H1 (cell line): Measurements from ENCODE around the gene KIAA0586. TPM values are rescaled to one million over a fixed set of nuclear protein-coding genes. Genes with fewer than 3 reads are reported as not detected.

Experiments
- BCL11A ChIP-seq, 2 experiments: IDR thresholded peaks; one replicate each; pipeline ENCODE4 v1.6.1; 2011; ENCODE audit warnings: low read depth in 2 of 2, low read length in 2 of 2, mild to moderate bottlenecking in 2 of 2
- CBX5 ChIP-seq: fragments of 300-800, 300-1000 bp; sonication (generic); IDR thresholded peaks from 2 replicates; pipeline ENCODE4 v1.7.1; 2016; ENCODE audit warnings: antibody characterized with exemption, low read length, low read depth
- CHD7 ChIP-seq: fragments of 300-600 bp; sonication (generic); IDR thresholded peaks from 2 replicates; pipeline ENCODE4 v1.7.1; 2012; ENCODE audit warnings: low read length, moderate library complexity, mild to moderate bottlenecking, inconsistent platforms; ENCODE audit not compliant: insufficient replicate concordance
- JUN ChIP-seq: IDR thresholded peaks from 2 replicates; pipeline ENCODE4 v1.6.1; 2011; ENCODE audit warnings: low read depth, mild to moderate bottlenecking, improper control_type of control experiment, low read length
- polyA plus RNA-seq, 7 experiments: library from polyadenylated mRNA; depleted of rRNA in 3 of 7; stranded (reverse) in 5 of 7; unstranded in 2 of 7; fragments of >200 nt in 5 of 7; fragments of 200-250 nt in 2 of 7; gene quantifications; 1 replicate in 5 of 7; 2 replicates in 1 of 7; 4 replicates in 1 of 7; pipeline versions ENCODE4 v1.2.1 to v1.2.3, GENCODE V29; 2011 to 2013; ENCODE audit warnings: missing spikeins in 2 of 7, mixed read lengths in 2 of 7
- total RNA-seq: library from RNA; stranded (reverse); fragmentation: NEBNext Ultra II Directional; extraction: Animal tissue kit (Norgen Biotek cat#: 25700); gene quantifications from 2 replicates; pipeline ENCODE4 v1.2.1, GENCODE V29; 2021
- TF ChIP-seq, protein P1 (sequence below), 3 experiments: IDR thresholded peaks; 1 replicate in 2 of 3; 2 replicates in 1 of 3; pipeline versions ENCODE4 v1.5.1 to v1.6.1; 2011; ENCODE audit warnings: low read length in 3 of 3, mild to moderate bottlenecking in 3 of 3, inconsistent platforms in 2 of 3, low read depth in 1 of 3, moderate library complexity in 1 of 3; ENCODE audit not compliant: insufficient read depth in 1 of 3; ENCODE audit errors: control extremely low read depth in 1 of 3

KIAA0586 gene
- total and polyA plus RNA-seq, 2 of the 8 experiments (the other 6 are each of a cell fraction or from before 2014, with no cell fraction given), result 7.2 to 24.8 TPM

GRCh38 chr14:58488550-58488949 is 61.0 kb downstream of the KIAA0586 start (continued):
- TF ChIP-seq CHD7 (no peak), CBX5 (no peak), JUN (no peak), BCL11A (IDR thresholded peaks at IDR 0.05; ENCODE audit: low read depth in 2 of 2, low read length in 2 of 2) (no peak)
- TF ChIP-seq, protein P1, sequence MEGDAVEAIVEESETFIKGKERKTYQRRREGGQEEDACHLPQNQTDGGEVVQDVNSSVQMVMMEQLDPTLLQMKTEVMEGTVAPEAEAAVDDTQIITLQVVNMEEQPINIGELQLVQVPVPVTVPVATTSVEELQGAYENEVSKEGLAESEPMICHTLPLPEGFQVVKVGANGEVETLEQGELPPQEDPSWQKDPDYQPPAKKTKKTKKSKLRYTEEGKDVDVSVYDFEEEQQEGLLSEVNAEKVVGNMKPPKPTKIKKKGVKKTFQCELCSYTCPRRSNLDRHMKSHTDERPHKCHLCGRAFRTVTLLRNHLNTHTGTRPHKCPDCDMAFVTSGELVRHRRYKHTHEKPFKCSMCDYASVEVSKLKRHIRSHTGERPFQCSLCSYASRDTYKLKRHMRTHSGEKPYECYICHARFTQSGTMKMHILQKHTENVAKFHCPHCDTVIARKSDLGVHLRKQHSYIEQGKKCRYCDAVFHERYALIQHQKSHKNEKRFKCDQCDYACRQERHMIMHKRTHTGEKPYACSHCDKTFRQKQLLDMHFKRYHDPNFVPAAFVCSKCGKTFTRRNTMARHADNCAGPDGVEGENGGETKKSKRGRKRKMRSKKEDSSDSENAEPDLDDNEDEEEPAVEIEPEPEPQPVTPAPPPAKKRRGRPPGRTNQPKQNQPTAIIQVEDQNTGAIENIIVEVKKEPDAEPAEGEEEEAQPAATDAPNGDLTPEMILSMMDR (IDR thresholded peaks at IDR 0.05; ENCODE audit: control extremely low read depth in 1 of 3, insufficient read depth in 1 of 3, low read depth in 1 of 3, low read length in 3 of 3), result no peak
